GM18909 (cell line): ENCODE measurements around the gene ITIH2.
"Not testable (repeated sequence)": the region's sequence is repeated elsewhere in the genome, so short reads cannot be mapped to it uniquely, and the experiment has no call there.

Experiments used
- ATAC-seq: cut with Tn5 transposase; IDR thresholded peaks from one replicate; pipeline ENCODE4 v1.9.1; 2021; ENCODE audit warnings: mild to moderate bottlenecking; ENCODE audit not compliant: unreplicated experiment, poor library complexity

ITIH2 gene

DNA sequence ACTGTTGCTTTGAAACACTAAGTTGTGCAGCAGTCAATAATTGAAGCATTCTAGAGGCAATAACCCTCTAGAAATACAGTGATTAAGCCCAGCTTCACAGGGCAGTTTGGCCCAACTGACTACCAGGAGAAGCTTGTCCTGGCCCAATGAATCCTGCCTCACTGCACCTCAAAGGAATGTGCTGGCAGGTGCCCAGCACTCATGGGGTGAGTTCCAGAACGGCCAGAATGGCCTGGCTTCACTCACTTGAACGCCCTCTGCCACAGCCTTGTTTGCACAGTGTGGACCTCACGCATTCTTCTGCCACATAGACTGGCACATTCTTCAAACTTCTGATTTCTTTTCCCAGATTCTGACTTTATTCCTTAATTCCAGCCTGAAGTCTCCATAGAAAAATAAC is 6.6 kb upstream of the ITIH2 start:
- ATAC-seq = no peak

DNA sequence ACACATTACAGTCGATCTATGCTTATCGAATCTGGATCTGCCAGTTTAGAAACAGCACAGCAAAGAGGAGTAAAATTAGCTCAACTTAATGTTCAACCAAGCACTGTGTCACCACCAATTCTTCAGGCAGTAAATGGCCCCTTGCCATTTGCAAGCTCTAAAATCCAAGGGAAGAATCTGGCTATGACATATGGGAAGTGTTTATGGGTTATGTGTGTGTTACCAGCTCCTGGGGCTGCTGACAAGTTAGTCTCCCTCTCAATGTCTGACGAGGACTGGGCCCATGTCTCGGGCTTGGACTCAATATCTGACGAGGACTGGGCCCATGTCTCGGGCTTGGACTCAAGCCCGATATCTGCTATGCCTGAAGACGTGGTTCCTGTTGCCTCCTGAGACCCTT is 5.7 kb upstream of the ITIH2 start:
- ATAC-seq = no peak

DNA sequence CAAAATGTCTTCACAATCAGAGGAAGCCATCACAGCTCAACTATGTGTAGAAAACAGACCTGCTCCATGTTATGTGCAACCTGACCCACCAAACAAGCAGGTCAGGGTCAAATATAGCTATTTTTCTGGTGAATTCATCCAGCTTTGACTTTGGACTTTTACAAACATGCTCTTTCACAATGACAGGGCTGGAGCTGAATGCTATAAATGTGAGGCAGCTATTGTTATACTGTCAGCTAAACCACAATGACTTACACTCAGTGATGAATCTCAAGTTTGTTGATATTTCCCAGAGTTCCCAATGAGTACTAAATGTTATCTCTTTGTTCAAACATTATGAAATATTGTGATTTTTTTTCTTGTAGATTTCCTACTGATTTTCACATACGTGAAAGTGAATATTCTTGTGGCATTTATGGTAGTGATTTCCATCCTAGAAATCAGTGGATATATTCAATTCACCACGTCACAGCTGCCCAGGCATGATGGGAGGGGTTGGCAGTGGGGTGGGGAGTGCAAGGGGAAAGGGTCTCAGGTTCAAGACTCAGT is 2.5 kb upstream of the ITIH2 start:
- no peak for ATAC-seq

DNA sequence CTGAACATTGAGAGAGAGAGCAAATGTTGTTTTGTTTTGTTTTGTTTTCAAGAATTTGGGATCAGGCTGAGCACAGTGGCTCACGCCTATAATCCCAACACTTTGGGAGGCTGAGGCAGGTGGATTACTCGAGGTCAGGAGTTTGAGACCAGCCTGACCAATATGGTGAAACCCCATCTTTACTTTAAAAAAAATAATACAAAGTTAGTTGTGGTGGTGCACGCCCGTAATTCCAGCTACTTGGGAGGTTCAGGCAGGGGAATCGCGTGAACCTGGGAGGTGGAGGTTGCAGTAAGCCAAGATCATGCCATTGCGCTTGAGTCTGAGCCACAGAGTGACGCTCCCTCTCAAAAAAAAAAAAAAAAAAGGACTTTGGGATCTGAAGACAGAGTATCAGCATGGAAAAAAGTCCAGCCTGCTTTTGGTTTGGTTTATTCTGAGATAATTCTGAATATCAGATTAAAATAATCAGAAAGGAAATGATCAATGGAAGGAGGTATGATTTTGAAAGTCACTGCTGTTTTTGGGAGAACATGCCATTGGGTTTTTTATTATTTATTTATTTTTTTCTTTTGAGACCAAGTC is 1.9 kb upstream of the ITIH2 start:
- no peak for ATAC-seq

DNA sequence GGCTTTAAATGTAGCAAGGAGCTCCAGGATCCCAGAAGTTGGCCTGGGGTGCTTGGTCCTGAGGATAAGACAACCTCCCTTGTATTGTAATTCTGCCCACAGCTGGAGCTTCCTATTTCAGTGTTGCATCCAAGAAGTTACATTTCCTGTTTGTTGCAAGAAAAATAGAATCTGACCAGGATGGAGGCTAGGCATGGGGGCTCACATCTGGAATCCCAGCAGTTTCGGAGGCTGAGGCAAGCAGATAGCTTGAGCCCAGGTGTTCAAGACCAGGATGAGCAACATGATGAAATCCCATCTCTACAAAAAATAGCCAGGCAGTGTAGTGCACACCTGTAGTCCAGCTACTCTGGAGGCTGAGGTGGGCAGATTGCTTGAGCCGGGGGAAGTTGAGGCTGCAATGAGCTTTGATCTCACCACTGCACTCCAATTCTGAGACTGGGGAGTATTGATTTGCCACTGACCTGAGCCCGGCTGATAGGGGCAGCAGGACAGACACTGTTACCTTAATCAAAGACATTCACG is 766 bp upstream of the ITIH2 start:
- ATAC-seq = no peak

DNA sequence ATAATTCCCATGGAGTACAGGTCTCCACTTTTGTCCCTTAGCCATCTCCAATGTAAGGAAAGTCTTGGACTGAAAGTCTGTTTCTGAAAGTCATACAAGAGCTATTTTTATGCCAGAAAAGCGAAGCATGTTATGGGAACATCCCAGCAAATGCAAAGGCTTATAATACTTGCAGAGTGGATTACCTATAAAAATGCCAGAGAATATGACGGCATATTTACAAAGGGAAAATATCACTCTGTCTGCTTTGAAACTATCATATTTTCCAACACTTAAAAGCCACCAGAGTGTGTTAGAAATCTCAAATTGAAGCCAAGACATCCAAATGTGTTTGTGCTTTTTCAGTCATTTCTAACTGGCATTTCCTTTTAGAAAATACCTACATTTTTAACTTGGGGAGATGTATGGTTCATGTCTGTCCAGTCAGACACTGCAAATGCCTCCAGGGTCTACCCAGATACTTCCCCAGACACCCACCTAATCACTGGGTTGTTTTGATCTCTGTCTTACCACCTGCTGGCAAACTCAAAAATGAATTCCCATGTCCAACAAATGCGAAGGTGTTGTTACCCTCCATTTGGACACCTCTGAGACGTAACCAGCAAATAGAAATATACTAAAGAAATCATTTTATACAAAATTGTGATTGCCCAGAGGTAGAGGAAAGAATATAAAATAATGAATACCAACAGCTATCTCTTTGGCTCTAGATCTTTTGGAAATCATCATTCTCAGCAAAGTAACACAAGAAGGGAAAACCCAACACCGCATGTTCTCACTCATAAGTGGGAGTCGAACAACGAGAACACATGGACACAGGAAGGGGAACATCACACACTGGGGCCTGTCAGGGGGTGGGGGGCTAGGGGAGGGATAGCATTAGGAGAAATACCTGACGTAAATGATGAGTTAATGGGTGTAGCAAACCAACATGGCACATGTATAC is 1.2 kb downstream of the ITIH2 start:
- no peak for ATAC-seq

DNA sequence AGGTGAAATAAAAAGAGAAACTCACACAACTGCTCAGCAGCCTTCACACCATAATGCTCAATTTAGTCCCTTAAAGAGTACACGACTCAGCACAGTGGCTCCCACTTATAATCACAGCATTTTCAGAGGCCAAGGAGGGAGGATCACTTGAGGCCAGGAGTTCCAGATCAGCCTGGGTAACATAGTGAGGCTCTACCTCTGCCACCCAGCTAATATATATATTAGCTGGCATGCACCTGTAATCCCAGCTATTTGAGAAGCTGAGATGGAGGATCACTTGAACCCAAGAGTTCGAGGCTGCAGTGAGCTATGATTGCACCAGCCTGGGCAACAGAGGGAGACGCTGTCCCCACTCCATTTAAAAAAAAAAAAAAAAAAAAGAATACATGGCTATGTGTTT is 2.2 kb downstream of the ITIH2 start:
- no peak for ATAC-seq

DNA sequence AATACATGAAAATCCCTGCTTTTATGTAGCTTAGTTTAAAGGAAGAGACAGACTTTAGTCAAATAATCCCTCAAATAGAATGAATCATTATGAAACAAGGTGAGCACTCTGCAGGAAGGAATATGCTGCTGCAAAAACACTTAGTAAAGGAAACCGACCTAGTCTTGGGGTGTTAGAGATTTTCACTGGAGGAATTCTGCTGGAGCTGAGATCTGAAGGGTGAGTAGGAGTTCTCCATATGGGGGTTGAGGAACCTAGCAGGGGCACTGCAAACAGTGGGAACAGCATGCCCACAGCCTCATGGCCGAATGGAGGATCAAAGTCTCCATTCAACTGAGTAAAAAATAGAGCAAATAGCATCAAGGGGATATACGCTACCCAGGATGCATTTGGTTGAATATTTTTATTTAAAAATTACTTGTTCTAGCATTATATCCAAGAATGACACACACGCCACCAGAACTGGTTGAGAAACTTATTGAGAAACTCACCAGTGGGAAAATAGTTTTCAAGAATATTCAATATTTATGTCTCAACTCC is 3.5 kb downstream of the ITIH2 start:
- ATAC-seq = no peak

DNA sequence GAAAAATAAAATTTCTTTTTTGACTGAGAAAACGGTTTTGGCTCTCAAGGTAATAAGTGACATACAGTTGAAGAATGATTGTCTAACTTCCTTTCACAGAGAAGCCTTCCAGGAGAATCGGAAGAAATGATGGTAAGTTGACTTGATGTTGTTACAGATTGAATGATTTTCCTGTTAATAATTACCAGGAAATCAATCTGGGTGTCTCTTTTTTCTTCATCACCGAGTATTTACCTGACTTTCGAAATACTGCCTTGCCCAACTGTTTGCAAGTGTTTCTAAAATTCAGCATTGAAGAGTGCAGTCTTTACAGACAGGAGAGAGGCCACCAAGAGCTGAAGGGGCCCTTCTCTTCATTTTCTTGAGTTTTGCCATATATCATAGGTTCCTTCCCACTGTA is 4.0 kb downstream of the ITIH2 start:
- ATAC-seq = no peak

DNA sequence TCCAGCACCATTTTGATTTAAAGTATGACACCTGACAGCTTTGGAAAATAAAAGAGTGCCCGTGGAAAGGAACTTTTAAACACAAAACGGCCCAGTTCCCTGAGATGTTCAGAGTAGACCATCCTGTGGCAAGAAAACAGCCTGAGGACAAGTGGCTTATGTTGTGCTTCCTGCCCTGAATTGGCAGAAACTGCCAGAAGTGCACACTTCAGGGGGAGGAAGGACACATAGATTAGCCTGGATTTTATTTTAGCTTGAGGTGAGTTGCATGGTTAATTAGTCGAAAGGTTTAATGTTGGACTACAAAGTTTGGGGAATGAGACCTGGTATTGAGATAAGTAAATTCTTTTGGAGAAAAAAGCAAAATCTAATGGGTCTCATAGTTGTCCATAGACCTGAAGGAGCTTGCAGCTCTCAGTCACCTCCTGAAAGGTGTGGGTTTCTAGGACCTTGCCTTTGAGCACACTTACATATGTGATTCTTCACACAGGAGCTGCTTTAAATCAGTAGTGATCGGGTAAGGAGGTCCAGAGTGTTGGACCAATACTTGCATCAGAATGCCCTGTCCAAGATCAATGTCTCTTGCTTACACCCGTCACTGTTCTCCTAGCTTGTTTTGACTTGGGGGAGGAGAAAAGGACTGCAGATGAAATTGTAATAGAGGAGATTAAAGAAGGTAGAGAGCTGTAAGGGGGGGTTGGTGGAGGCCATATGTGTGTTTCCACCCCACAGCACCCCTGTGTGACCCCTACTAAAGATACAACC is 4.9 kb downstream of the ITIH2 start:
- no peak for ATAC-seq

DNA sequence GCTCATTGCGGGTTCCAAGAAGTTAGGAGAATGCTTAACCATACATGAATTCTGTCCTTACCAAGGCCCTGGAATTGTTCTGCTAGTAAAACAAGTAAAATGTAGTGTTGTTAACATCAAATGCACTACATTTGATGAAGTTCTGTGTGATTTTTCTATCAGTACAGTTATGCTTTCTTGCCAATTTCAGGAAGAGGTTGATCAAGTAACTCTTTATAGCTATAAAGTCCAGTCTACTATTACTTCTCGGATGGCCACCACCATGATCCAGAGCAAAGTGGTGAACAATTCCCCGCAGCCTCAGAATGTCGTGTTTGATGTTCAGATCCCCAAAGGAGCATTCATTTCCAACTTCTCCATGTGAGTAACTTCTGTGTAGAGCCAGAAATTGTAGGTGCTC is 5.7 kb downstream of the ITIH2 start:
- ATAC-seq = no peak

DNA sequence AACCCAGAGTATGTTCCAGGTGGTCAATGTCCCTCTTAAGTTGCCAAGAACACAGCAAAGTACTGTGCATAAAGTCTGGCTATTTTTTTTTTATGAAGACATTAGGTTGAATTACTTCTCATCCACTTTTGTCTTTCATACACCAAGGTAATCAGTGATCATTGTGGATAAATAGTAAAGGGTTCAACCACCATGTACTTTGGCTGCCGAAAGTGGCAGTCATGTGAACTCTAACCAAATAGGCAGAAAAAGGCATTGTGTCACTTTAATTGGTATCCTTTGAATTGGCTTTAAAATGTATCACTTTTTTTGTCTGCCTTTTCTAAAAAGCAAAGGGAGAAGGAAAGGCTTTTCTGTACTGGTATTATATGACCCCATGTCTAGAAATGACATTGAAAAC is 7.3 kb downstream of the ITIH2 start:
- ATAC-seq = no peak

DNA sequence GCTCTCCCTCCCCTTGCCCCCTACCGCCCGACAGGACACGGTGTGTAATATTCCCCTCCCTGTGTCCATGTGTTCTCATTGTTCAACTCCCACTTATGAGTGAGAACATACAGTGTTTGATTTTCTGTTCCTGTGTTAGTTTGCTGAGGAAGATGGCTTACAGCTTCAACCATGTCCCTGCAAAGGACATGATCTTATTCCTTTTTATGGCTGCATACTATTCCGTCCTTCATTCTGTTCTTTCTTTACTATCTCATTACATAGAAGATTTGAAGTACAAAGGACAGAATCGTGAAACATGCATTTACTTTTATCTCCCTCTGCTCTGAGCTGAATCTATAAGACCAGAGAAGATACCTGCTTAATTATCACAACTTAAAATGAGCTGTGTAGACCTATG is 8.0 kb downstream of the ITIH2 start:
- not testable (repeated sequence) for ATAC-seq

DNA sequence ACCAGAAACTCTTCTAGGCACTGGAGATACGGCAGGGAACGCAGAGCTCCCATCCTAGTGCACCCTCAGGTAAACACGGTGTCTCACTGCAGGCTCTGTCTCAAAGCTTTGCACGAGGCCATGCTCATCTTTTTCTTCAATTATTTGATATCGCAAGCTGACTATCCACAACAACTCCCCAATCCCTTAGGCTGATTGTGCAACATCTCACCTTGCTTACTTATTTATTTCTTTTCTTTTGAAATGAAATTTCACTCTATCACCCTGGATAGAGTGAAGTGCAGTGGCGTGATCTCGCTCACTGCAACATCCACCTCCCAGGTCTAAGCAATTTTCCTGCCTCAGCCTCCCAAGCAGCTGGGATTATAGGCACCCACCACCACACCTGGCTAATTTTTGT is 12.4 kb downstream of the ITIH2 start:
- no peak for ATAC-seq

DNA sequence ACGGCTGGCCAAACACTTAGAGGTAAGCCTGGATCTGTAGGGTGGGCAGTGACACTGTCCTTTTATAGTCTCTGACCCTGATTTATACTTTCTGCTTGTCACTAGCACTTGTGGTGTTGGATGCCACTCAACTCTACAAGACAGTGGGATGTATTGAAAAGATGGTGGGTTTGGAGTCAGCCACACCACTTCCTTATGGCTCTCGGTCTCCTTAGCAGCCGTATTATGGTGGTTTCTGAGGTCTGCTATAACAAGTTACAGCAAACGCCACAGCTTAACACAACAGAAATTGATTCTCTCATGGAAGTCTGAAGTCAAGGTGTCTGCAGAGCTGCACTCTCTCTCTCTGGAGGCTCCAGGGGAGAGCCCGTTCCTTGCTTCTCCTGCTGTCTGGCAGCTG is 14.7 kb downstream of the ITIH2 start:
- ATAC-seq = no peak

DNA sequence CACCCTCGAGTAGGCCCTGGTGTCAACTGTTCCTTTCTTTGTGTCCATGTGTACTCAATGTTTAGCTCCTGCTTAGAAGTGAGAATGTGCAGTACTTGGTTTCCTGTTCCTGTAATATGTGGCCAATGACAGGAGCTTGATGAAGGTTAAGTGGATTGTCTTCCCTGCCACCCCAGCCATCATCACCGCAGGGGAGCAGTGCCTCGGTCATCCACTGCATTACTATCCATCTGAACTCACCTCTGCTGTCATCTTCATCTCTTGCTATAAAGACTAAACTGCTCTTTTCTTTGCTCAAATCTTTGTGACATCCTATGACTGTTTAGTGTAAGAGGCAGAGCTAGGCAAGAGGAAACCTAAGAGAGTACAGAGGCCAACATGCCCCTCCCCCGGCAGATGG is 15.6 kb downstream of the ITIH2 start:
- no peak for ATAC-seq

DNA sequence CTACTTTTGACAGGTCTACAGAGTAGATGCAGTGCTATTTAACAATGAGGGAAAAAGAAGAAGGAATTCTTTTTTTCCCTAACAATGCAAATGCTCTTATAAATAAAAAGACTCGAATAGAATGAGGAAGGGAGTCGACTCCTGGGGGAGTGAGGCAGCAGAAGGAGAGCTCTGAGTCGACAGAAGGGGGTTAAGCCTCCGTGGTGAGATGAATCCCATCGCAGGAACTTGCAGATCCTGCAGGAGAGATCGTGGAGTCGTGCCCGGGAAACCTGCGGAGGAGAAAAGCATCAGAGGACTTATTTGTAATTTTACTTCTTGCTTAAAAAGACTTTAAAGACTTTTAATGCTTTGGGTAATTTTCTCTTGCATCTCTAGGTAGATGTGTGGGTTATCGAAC is 17.4 kb downstream of the ITIH2 start:
- no peak for ATAC-seq

DNA sequence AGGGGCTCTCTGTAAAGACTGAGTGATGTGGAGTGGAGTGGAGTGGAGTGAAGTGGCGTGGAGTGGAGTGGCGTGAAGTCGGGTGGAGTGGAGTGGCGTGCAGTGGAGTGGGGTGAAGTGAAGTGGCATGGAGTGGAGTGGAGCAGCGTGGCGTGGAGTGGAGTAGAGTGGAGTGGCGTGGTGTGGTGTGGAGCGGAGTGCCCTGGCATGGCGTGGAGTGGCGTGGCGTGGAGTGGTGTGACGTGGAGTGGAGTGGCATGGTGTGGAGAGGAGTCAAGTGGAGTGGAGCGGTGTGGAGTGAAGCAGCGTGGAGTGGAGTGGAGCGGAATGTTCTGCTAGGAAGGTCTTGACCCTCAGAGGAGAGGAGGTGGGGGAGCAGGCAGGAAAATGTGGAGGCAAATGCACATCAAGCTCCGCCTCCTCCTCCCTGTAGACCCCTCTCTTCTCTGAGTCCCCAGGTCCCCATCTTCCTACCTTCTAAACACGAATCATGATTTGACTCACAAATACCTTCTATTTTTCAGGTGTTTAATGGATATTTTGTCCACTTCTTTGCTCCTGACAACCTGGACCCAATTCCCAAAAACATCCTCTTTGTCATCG is 19.9 kb downstream of the ITIH2 start:
- ATAC-seq = no peak

DNA sequence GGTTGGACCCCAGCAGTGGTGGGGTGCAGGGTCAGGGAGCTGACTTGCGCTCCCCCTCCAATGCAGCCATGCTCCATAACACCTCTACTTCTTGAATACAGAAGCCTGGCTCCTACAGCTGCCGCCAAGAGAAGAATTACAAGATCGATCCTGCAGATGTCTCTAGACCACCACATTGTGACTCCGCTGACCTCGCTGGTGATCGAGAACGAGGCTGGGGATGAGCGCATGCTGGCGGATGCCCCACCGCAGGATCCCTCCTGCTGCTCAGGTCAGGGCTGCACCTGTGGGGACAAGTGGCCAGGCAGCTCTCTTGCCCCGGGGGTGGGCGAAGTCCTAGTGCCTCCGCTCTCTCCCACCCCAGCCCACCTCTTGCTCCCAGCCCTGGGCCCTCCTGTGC is 31.7 kb downstream of the ITIH2 start:
- ATAC-seq = no peak
